ENCODE data around the gene TRIM41.
"Not testable (repeated sequence)": the region's sequence is repeated elsewhere in the genome, so short reads cannot be mapped to it uniquely, and the experiment has no call there.

The TRIM41 gene

GRCh38 chr5:181255836-181256578, 32.9 kb downstream of the TRIM41 start:
- no peak for DNase-seq (ENCODE audit: low spot score)

DNA sequence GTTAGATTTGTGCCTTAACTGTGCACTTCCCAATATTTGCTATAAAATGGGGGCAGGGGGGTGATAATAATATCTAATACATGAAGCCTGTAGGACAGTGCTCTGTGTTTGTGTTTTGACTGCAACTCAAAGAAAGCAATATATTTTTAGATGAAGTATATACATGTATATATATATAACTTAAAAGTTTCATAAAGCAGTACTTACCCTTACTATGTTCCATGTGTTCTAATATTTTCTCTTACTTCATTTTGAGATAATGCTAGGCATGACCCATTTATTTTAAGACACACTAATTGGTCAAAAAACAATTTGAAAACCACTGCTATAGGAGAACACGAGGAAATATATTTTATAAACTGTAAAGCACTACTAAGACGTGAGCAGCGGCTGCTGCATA, 35.5 kb downstream of the TRIM41 start:
- DNase-seq (ENCODE audit: low spot score), result no peak

- peak; percentile 43 for DNase-seq (ENCODE audit: low spot score)
Measured at GRCh38 chr5:181259283-181259682, 36.2 kb downstream of the TRIM41 start.

DNA sequence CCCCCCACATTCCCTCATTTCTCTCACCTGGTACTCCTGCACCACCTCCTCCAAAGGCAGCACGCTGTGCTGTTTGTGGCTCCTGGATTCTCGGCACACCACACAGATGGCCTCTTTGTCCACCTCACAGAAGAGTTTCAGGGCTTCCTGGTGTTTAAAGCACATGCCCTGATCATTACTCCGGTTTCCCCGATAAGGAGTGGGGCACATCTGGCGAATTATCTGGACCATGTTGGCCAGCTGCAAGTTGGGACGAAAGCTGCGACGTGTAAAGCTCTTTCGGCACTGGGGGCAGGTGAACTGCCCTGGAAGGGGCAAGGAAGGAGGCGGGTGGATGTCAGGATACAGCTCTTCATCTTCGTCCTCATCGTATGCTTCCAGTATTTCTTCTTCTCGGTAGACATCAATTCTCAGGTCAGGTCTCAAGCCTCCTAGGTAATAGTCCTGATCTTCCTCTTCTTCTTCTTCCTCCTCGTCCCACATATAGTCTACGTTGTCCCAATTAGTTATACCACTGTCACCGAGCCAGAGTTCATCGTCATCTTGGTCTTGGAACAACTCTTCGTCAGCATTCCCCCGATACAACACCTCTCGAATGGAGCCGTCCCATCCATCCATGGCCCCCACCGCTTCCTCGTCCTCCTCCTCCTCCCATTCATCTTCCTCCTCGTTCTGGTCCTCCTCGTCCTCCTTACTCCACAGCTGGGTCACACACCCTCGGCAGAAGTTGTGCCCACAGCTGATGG, 37.1 kb downstream of the TRIM41 start:
- DNase-seq (ENCODE audit: low spot score), result peak; percentile 47

DNA sequence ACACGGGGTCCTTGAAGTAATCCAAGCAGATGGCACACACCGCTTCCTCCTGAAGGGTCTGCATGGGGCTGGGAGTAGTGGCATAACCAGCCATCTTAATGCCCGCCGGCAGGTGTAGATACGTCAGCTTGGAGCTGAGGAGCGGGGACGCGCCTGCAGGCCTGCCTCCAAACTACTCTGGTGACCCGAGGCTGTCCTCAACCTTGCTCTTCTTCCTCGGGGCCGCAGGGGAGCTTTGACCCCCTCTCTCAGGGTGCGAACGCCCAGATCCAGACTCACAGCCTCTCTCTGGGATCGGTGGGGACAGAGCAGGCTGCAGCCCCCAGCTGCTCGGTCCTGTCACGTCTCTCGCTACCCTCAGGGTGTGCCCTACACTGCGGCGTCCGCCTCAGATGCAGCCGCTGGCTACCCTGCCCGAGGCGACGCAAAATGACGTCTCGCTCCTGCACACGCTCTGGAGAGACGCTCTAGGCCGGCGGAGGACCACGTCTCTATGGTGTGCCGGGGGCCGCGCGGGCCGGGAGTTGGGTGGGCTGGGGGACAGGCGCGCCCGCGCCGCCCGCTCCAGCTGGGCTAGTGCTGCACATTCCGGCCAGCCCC, 37.7 kb downstream of the TRIM41 start, which contains the start of gene TRIM52:
TRIM52 (minus strand) TSS at position 424 of the 600 bp plus-strand sequence; CDS start at position 94, 330 bp downstream.
- DNase-seq (ENCODE audit: low spot score), result peak; percentile 96

DNA sequence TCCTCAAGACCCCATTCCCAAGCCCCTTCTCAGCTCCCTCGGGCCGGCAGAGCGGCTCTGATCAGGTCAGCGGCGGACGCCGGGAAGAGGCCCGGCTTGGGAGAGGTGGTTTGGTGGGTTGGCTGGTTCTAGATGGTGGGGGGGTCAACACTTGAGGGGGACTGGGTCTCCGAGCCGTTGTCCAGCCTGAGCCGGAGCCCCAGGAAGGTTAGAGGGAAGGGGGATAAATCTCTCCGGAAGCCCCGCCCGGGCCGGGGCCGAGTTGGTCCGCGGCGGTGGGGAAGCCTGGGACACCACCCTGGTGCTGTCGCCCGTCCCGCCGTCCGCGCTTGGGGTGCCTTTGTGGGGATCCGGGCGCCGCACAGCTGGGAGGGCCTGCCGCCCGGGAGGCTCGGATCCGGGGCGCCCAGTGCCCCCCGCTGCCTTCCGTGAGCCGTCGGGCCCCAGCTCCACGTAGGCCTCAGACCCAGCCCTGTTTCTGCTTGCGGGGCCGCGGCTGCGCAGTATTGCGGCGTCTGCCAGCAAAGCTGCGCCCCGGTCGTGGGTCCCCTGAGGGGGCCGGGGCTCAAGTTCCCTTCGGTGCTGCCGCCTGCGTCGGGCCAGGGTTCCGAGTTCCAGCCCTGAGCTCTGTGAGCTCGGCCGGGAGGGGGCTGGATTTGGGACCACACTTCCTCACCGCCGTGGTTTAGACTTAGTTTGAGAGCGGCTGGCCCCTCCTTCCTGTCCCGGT, 38.4 kb downstream of the TRIM41 start:
- DNase-seq (ENCODE audit: low spot score), result peak; percentile 81

- DNase-seq (ENCODE audit: low spot score), result no peak
Measured at GRCh38 chr5:181263633-181264032, 40.6 kb downstream of the TRIM41 start.

- no peak for DNase-seq (ENCODE audit: low spot score)
Measured at GRCh38 chr5:181265092-181265671, 42.1 kb downstream of the TRIM41 start.

DNA sequence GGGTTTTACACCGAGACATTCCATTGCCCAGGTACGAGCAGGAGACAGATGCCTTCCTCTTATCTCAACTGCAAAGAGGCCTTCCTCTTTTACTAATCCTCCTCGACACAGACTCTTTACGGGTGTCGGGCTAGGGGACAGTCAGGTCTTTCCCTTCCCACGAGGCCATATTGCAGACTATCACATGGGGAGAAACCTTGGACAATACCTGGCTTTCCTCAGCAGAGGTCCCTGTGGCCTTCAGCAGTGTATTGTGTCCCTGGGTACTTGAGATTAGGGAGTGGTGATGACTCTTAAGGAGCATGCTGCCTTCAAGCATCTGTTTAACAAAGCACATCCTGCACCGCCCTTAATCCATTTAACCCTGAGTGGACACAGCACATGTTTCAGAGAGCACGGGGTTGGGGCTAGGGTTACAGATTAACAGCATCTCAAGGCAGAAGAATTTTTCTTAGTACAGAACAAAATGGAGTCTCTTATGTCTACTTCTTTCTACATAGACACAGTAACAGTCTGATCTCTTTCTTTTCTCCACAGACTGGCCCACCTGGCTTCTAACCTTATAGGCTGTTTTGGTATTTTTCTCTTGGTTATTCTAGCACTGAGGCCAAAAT, 44.3 kb downstream of the TRIM41 start:
- not testable (repeated sequence) for DNase-seq (ENCODE audit: low spot score)

- not testable (repeated sequence) for DNase-seq (ENCODE audit: low spot score)
Measured at GRCh38 chr5:181267907-181268306, 44.8 kb downstream of the TRIM41 start.

- peak; percentile 3 for DNase-seq (ENCODE audit: low spot score)
Measured at GRCh38 chr5:181271081-181271480, 48.0 kb downstream of the TRIM41 start.

DNA sequence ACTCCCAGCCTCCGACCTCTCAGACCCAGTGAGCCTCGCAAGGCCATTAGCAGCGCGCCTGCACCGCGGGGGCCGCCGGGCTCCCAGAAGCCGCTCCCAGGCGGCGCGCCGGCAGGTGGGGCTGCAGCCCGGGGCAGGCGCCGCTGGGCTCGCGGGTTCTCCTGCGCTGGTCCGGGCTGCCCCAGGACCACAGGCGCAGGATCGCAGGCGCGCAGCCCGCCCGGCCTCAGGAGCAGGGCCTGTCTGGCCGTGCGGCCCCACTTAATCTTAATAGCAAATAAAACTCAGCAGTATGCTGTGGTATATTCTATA, 50.3 kb downstream of the TRIM41 start:
- peak; percentile 8 for DNase-seq (ENCODE audit: low spot score)

- DNase-seq (ENCODE audit: low spot score), result no peak
Measured at GRCh38 chr5:181280251-181280762, 57.2 kb downstream of the TRIM41 start.

DNA sequence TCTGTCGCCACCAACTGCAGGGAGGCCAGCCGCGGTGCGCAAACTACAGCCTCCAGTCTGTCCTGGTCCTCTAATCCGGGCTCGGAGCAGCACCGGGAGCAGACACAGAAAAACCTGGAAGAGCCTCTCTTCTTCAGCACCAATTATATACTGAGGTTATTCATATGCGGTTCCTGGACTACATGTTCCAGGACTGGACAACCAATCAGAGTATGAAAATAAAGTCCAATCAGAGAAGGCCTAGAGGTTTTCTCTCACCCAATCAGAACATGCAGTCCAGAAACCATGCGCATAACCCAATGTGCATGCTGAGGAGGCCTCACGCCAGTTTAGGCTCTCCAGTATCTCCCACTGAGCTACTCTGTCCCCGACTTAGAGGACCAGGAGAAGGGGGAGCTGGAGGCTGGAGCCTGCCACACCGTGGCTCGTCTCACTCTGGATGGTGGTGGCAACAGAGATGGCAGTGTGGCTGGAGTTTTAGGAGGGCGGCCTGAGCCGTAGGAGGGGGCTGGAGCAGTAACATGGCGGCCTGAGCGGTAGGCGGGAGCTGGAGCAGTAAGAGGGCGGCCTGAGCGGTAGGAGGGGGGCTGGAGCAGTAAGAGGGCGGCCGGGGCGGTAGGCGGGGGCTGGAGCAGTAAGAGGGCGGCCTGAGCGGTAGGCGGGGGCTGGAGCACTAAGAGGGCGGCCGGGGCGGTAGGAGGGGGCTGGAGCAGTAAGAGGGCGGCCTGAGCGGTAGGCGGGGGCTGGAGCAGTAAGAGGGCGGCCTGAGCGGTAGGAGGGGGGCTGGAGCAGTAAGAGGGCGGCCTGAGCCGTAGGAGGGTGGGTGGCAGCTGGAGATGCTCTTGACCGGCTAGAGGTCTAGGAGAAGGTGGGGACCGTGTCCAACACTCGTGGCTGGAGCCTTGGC, 58.2 kb downstream of the TRIM41 start:
- no peak for DNase-seq (ENCODE audit: low spot score)

DNA sequence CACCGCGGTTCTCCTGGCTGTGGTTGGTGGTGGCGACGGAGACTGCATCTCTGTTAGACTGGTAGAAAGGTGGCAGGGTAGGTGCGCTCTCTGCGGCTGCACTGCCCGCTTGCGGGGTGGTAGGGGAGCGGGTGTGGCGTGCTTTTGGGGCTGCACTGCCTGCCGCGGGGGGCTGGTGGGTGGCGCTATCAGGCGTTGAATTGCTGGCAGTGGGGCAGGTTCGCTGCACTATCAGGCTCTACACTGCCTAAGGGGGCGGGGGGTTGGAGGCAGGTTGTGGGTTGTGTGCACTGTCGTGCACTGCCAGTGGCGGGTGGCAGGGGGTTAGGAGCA, 58.9 kb downstream of the TRIM41 start:
- no peak for DNase-seq (ENCODE audit: low spot score)

- not testable (repeated sequence) for DNase-seq (ENCODE audit: low spot score)
Measured at GRCh38 chr5:181282415-181282814, 59.3 kb downstream of the TRIM41 start.

DNA sequence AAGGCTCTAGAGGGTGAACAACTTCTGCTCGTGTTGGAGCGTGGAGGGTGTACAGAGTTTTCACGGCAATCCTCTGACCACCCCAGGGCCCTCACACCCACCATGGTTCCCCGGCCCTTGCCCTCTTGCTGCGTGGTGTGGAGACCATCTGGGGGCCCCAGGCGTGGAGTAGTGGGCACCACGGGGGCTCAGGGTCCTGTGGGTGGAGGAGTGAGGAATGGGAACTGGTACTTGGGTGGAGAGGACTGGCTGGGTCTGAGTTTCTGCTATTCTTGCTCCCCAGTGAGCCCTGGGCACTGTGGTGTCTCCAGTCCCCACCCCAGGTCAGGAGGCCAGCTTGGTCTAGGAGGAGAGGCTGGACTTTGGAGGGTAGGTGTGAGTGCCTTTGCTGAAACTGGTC, 59.8 kb downstream of the TRIM41 start:
- no peak for DNase-seq (ENCODE audit: low spot score)

- DNase-seq (ENCODE audit: low spot score), result no peak
Measured at GRCh38 chr5:181283347-181283746, 60.3 kb downstream of the TRIM41 start.

- DNase-seq (ENCODE audit: low spot score), result not testable (repeated sequence)
Measured at GRCh38 chr5:181283841-181284755, 61.0 kb downstream of the TRIM41 start.
